ENCODE data around the gene LCNL1.

LCNL1 gene

GRCh38 chr9:137009938-137010732, 27.3 kb downstream of the LCNL1 start:
- TF ChIP-seq, protein P1, sequence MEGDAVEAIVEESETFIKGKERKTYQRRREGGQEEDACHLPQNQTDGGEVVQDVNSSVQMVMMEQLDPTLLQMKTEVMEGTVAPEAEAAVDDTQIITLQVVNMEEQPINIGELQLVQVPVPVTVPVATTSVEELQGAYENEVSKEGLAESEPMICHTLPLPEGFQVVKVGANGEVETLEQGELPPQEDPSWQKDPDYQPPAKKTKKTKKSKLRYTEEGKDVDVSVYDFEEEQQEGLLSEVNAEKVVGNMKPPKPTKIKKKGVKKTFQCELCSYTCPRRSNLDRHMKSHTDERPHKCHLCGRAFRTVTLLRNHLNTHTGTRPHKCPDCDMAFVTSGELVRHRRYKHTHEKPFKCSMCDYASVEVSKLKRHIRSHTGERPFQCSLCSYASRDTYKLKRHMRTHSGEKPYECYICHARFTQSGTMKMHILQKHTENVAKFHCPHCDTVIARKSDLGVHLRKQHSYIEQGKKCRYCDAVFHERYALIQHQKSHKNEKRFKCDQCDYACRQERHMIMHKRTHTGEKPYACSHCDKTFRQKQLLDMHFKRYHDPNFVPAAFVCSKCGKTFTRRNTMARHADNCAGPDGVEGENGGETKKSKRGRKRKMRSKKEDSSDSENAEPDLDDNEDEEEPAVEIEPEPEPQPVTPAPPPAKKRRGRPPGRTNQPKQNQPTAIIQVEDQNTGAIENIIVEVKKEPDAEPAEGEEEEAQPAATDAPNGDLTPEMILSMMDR (IDR thresholded peaks at IDR 0.05; ENCODE audit: borderline replicate concordance, insufficient read depth, low read depth, low read length), result no peak
- no peak overlapping the region for H3K4me3 ChIP-seq (ENCODE audit: low read depth, low read length)

- TF ChIP-seq, protein P1 (IDR thresholded peaks at IDR 0.05; ENCODE audit: borderline replicate concordance, insufficient read depth, low read depth, low read length), result no peak
- H3K4me3 ChIP-seq (ENCODE audit: low read depth, low read length), result no peak overlapping the region
These were observed 28.4 kb downstream of the LCNL1 start for GRCh38 chr9:137011156-137011555.

DNA sequence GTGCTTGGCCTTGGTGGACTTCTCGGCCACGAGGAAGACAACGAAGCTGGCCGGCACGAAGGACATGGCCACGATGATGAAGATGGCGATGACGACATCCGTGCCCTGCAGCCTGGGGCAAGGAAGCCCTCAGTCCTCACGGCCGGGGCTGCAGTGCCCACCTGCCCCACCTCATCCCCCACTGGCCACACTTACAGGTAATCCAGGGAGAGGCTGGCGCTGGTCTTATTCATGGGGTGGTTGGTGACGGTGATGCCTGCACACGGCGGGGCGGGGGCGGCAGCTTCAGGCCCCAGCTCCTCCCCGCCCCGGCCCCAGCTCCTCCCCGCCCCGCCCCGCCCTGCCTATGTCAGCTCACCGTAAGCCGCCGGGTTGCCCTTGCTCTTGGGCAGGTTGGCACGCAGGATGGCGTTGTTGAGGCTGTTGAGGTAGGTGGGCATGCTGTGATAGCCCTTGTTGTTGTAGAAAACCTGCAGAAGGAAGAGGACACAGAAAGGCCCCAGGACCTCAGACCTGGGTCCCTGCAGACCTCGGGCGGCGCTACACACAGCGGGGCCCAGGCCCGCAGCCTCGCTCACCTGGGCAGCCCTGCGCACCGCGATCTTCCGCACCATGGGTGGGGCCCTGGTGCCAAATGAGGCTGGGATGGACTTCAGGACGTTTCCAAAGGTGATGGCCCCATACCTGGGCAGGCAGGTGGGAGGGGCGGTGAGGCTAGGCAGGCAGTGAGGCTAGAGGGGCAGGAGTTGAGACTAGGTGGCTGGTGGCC, 29.3 kb downstream of the LCNL1 start:
- no peak overlapping the region for H3K4me3 ChIP-seq (ENCODE audit: low read depth, low read length)
- TF ChIP-seq, protein P1 (IDR thresholded peaks at IDR 0.05; ENCODE audit: borderline replicate concordance, insufficient read depth, low read depth, low read length), result no peak

- no peak overlapping the region for H3K4me3 ChIP-seq (ENCODE audit: low read depth, low read length)
- TF ChIP-seq, protein P1 (IDR thresholded peaks at IDR 0.05; ENCODE audit: borderline replicate concordance, insufficient read depth, low read depth, low read length), result no peak
These were observed 30.1 kb downstream of the LCNL1 start for GRCh38 chr9:137012694-137013570.

GRCh38 chr9:137013571-137013940, 30.8 kb downstream of the LCNL1 start:
- no peak overlapping the region for H3K4me3 ChIP-seq (ENCODE audit: low read depth, low read length)
- TF ChIP-seq, protein P1 (IDR thresholded peaks at IDR 0.05; ENCODE audit: borderline replicate concordance, insufficient read depth, low read depth, low read length), result no peak

DNA sequence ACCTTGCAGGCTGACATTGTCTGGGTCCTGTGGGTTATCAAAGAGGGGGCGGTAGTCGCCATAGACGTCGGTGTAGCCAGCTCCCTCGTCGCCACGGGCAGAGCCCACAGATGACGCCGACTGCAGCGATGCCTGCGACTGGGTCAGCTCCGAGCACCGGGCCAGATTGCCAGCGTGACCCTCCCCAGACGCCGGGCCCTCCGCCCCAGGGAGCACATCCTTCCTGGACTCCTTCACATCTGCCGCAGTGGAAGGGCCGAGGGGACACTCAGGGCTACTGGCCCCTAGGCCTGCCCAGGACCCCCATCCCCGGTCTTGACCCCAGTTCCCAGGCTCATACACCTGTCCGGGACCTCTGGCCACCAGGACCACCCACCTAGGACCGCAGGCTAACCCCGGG, 31.4 kb downstream of the LCNL1 start:
- TF ChIP-seq, protein P1 (IDR thresholded peaks at IDR 0.05; ENCODE audit: borderline replicate concordance, insufficient read depth, low read depth, low read length), result no peak

More for the DNA sequence above, 31.4 kb downstream of the LCNL1 start:
- H3K4me3 ChIP-seq (ENCODE audit: low read depth, low read length), result no peak overlapping the region

Measured in GM12875 (cell line).